ENCODE results near the gene KCNK5. TPM values are rescaled to one million over a fixed set of nuclear protein-coding genes. Genes with fewer than 3 reads are reported as not detected.

KCNK5 gene
- total and polyA plus RNA-seq, 9 of the 15 experiments (the other 6 are each of a cell fraction or from before 2014, with no cell fraction given), result 1.5 to 45.8 (median 25.8) TPM

GRCh38 chr6:39274471-39274870 is 45.2 kb upstream of the KCNK5 start (continued):
- TF ChIP-seq ZSCAN32 (CRISPR knock-in tag; IDR thresholded peaks at IDR 0.05) (no peak), SMARCE1 (IDR thresholded peaks at IDR 0.05) (no peak), ZNF175 (CRISPR knock-in tag; IDR thresholded peaks at IDR 0.05; ENCODE audit: low read depth) (no peak), CREB3L1 (IDR thresholded peaks at IDR 0.05; ENCODE audit: borderline replicate concordance, low read depth) (no peak), RBM15 (IDR thresholded peaks at IDR 0.05; ENCODE audit: insufficient read depth, low read length) (no peak)

GRCh38 chr6:39273406-39273821 is 44.1 kb upstream of the KCNK5 start:
- Histone ChIP-seq H3K27me3 (ENCODE audit: control insufficient read depth in 2 of 2, insufficient read depth in 2 of 2, low read length in 2 of 2) (peaks cover 41 to 42% of the 10 kb centered on the region in 2 experiments), H3K9me3 (replicated peaks; ENCODE audit: control insufficient read depth, insufficient read depth, low read depth, low read length) (no peaks in the 10 kb centered on the region), H3K4me1 (replicated peaks in 1 of 2; ENCODE audit: control insufficient read depth in 2 of 2, insufficient read depth in 2 of 2, low read length in 2 of 2) (no peaks in the 10 kb centered on the region), H3K9ac (ENCODE audit: insufficient read depth in 1 of 2, low read depth in 2 of 2, low read length in 2 of 2) (no peak overlapping the region), H3K4me3 (no peak overlapping the region), H3K27ac (ENCODE audit: extremely low read depth, low read depth, low read length) (no peak overlapping the region), H3K9me1 (ENCODE audit: control insufficient read depth, insufficient read depth, low read length) (no peaks in the 10 kb centered on the region), H3K79me2 (ENCODE audit: control insufficient read depth, insufficient read depth, low read length) (no peaks in the 10 kb centered on the region), H3K36me3 (ENCODE audit: control insufficient read depth, insufficient read depth, low read length) (no peaks in the 10 kb centered on the region), H4K20me1 (replicated peaks; ENCODE audit: control insufficient read depth, insufficient read depth, low read length) (0 out of 2 replicates have a peak, but pooled peaks cover 4% of the 10 kb centered on the region), H2AFZ (ENCODE audit: low read depth, low read length) (no peak overlapping the region), H3K4me2 (ENCODE audit: insufficient read depth, low read length) (no peak overlapping the region)
- no peak for ATAC-seq
- intact Hi-C loops (cut with micrococcal nuclease) (no loop called here), in situ Hi-C loops (cut with MboI) (no loop called here)
- WGBS (ENCODE audit: insufficient coverage, low coverage, missing lambda C conversion rate), result 4% methylated on average over 5 of the region's 6 CpGs
- no TSS peak for BruUV-seq (replicated peaks)
- CTCF ChIA-PET (ENCODE audit: low intra/inter-chr PET ratio), result no interaction called here
- no peak for DNase-seq (ENCODE audit: extremely low read depth in 1 of 4, low spot score in 3 of 4)
- POLR2A ChIA-PET, result no interaction called here
- no peak for FAIRE-seq
- no peak for TF ChIP-seq KDM2B (CRISPR knock-in tag; IDR thresholded peaks at IDR 0.05)
- no peak for TF ChIP-seq ARID3B (CRISPR knock-in tag; IDR thresholded peaks at IDR 0.05; ENCODE audit: borderline replicate concordance)
- TF ChIP-seq E2F1 (CRISPR knock-in tag; IDR thresholded peaks at IDR 0.05), result no peak
- TF ChIP-seq ATF7 (IDR thresholded peaks at IDR 0.05), result no peak
- TF ChIP-seq PRDM10 (IDR thresholded peaks at IDR 0.05; ENCODE audit: partially characterized antibody), result no peak
